Thymus (tissue), 14 donors: ENCODE results near the gene TECPR1. TPM values are rescaled to one million over a fixed set of nuclear protein-coding genes. Genes with fewer than 3 reads are reported as not detected.

ENCODE experiments used
- DNase-seq, 9 donors: peaks; one replicate each; pipeline ENCODE4 v3.0.0-alpha.2; 2013; ENCODE audit warnings: low spot score in 9 of 9, low read depth in 6 of 9, missing footprints in 1 of 9
- H3K27ac ChIP-seq, 2 donors: one replicate each; pipeline ENCODE4 v1.5.1; 2013; ENCODE audit warnings: control low read depth in 1 of 2, low read depth in 1 of 2, low read length in 1 of 2, mild to moderate bottlenecking in 1 of 2, moderate library complexity in 1 of 2
- H3K27me3 ChIP-seq, 2 donors: one replicate each; pipeline ENCODE4 v1.5.1; 2013; ENCODE audit warnings: low read length in 1 of 2; ENCODE audit not compliant: control insufficient read depth in 2 of 2, insufficient read depth in 1 of 2
- H3K36me3 ChIP-seq, 2 donors: one replicate each; pipeline ENCODE4 v1.5.1; 2013; ENCODE audit warnings: low read length in 1 of 2, mild to moderate bottlenecking in 1 of 2, moderate library complexity in 1 of 2; ENCODE audit not compliant: control insufficient read depth in 2 of 2, insufficient read depth in 2 of 2
- H3K4me1 ChIP-seq, 2 donors: one replicate each; pipeline ENCODE4 v1.5.1; 2013; ENCODE audit warnings: low read length in 2 of 2; ENCODE audit not compliant: control insufficient read depth in 2 of 2, insufficient read depth in 2 of 2
- H3K4me3 ChIP-seq, 2 donors: one replicate each; pipeline ENCODE4 v1.5.1; 2013; ENCODE audit warnings: low read length in 2 of 2, control low read depth in 1 of 2, mild to moderate bottlenecking in 1 of 2
- H3K9me3 ChIP-seq, 2 donors: one replicate each; pipeline ENCODE4 v1.5.1; 2013; ENCODE audit warnings: low read length in 1 of 2, mild to moderate bottlenecking in 1 of 2; ENCODE audit not compliant: control insufficient read depth in 2 of 2, insufficient read depth in 1 of 2
- WGBS: extraction: QIAGEN DNeasy Blood & Tissue Kit; methylation state at CpG from one replicate; pipeline ENCODE4 v1.1.7; 2013; 5-methylcytosine and 5-hydroxymethylcytosine counted together
- long read RNA-seq, 10 donors: transcript quantifications; one replicate each; lab custom pipeline, GENCODE V29; 2026
- polyA plus RNA-seq: library from polyadenylated mRNA; stranded (reverse); fragments of 200-250 nt; gene quantifications from one replicate; pipeline ENCODE4 v1.2.3, GENCODE V29; 2013
- total RNA-seq: library from RNA; stranded (reverse); fragments of 120-200 nt; gene quantifications from one replicate; pipeline ENCODE4 v1.2.4, GENCODE V29; 2013
- donor health status: healthy.

The TECPR1 gene
- total RNA-seq = 12.7 TPM
- polyA plus RNA-seq = 30.0 TPM
- long read RNA-seq, donor 1 = 0 reads
- long read RNA-seq, donor 2 = 0 reads
- long read RNA-seq, donor 3, partial matches to known transcripts = 13 of 143 reads
- long read RNA-seq, donor 3, other reads (novel, unspliced or antisense) = 130 of 143 reads
- long read RNA-seq, donor 4, partial matches to known transcripts = 0 of 2 reads
- long read RNA-seq, donor 4, other reads (novel, unspliced or antisense) = 0 of 2 reads
- long read RNA-seq, donor 5, partial matches to known transcripts = 5 of 7 reads
- long read RNA-seq, donor 5, other reads (novel, unspliced or antisense) = 0 of 7 reads
- long read RNA-seq, donor 6, partial matches to known transcripts = 0 of 1 reads
- long read RNA-seq, donor 6, other reads (novel, unspliced or antisense) = 0 of 1 reads
- long read RNA-seq, donor 7 = 0 reads
- long read RNA-seq, donor 8 = 0 reads
- long read RNA-seq, donor 9, partial matches to known transcripts = 11 of 11 reads
- long read RNA-seq, donor 9, other reads (novel, unspliced or antisense) = 0 of 11 reads
- long read RNA-seq, donor 10 = 0 reads

GRCh38 chr7:98251601-98252424 is at the start of gene TECPR1:
Gene TECPR1 (minus strand): TSS chr7:98252232. CDS start chr7:98246146, 6,086 bp downstream.
- peak within 1 kb of the TSS; percentile 91 to 95 for H3K27ac ChIP-seq
- DNase-seq = peak; percentile 52 to 91 (median 81)
- no peaks in the 10 kb centered on the region for H3K27me3 ChIP-seq
- H3K4me1 ChIP-seq = peaks cover 18 to 28% of the 10 kb centered on the region in 2 donors
- WGBS = under 1% methylated on average over 69 of the region's 69 CpGs
- H3K36me3 ChIP-seq = peaks cover 6 to 12% of the 10 kb centered on the region in 2 donors
- no peaks in the 10 kb centered on the region for H3K9me3 ChIP-seq
- H3K4me3 ChIP-seq = peak within 1 kb of the TSS; percentile 77 to 88

GRCh38 chr7:98300595-98301372 is 48.8 kb upstream of the TECPR1 start:
- H3K4me1 ChIP-seq = no peaks in the 10 kb centered on the region
- 94% methylated on average over 26 of the region's 26 CpGs for WGBS
- no peak overlapping the region for H3K27ac ChIP-seq
- H3K27me3 ChIP-seq = no peaks in the 10 kb centered on the region
- no peak overlapping the region for H3K4me3 ChIP-seq
- H3K9me3 ChIP-seq = no peaks in the 10 kb centered on the region
- no peak for DNase-seq
- H3K36me3 ChIP-seq = no peaks in the 10 kb centered on the region

- no peak overlapping the region for H3K27ac ChIP-seq
- no peak overlapping the region for H3K4me3 ChIP-seq
- 96% methylated on average over 21 of the region's 21 CpGs for WGBS
- peaks cover 0 to 3% of the 10 kb centered on the region in 2 donors for H3K4me1 ChIP-seq
- no peaks in the 10 kb centered on the region for H3K9me3 ChIP-seq
- peaks cover 0 to under 1% of the 10 kb centered on the region in 2 donors for H3K36me3 ChIP-seq
- no peak for DNase-seq
- no peaks in the 10 kb centered on the region for H3K27me3 ChIP-seq
These were observed 45.7 kb upstream of the TECPR1 start for GRCh38 chr7:98297626-98298286.

- H3K4me3 ChIP-seq = no peak overlapping the region
- no peak for DNase-seq
- H3K4me1 ChIP-seq = peaks cover 0 to 3% of the 10 kb centered on the region in 2 donors
- H3K27me3 ChIP-seq = no peaks in the 10 kb centered on the region
- no peak overlapping the region for H3K27ac ChIP-seq
- no peaks in the 10 kb centered on the region for H3K9me3 ChIP-seq
- 97% methylated on average over 12 of the region's 12 CpGs for WGBS
- H3K36me3 ChIP-seq = peaks cover 2 to 7% of the 10 kb centered on the region in 2 donors
These were observed 44.8 kb upstream of the TECPR1 start for GRCh38 chr7:98296833-98297232.

GRCh38 chr7:98295467-98296192 is 43.6 kb upstream of the TECPR1 start:
- Histone ChIP-seq H3K27ac (no peak overlapping the region), H3K36me3 (peaks cover 5 to 9% of the 10 kb centered on the region in 2 donors), H3K9me3 (no peaks in the 10 kb centered on the region), H3K4me1 (peaks cover 0 to 3% of the 10 kb centered on the region in 2 donors), H3K27me3 (no peaks in the 10 kb centered on the region), H3K4me3 (no peak overlapping the region)
- WGBS = 95% methylated on average over 19 of the region's 19 CpGs
- DNase-seq = no peak

- H3K36me3 ChIP-seq = peaks cover 5 to 9% of the 10 kb centered on the region in 2 donors
- no peaks in the 10 kb centered on the region for H3K9me3 ChIP-seq
- WGBS = 81% methylated on average over 14 of the region's 14 CpGs
- H3K27ac ChIP-seq = no peak overlapping the region
- H3K4me1 ChIP-seq = peaks cover 0 to 3% of the 10 kb centered on the region in 2 donors
- no peaks in the 10 kb centered on the region for H3K27me3 ChIP-seq
- H3K4me3 ChIP-seq = no peak overlapping the region
- DNase-seq = peak in 3 of 9 donors; percentile 18 to 37 (median 35)
These were observed 42.9 kb upstream of the TECPR1 start for GRCh38 chr7:98294798-98295382.

- WGBS = 96% methylated on average over 15 of the region's 15 CpGs
- Histone ChIP-seq H3K9me3 (no peaks in the 10 kb centered on the region), H3K4me1 (peaks cover 0 to 3% of the 10 kb centered on the region in 2 donors), H3K4me3 (no peak overlapping the region), H3K27me3 (no peaks in the 10 kb centered on the region), H3K27ac (no peak overlapping the region), H3K36me3 (peaks cover 5 to 9% of the 10 kb centered on the region in 2 donors)
- DNase-seq = no peak
These were observed 42.3 kb upstream of the TECPR1 start for GRCh38 chr7:98294326-98294725.
